HepG2 (cell line): ENCODE data around the gene HOXB6.

Experiments used
- CTCF ChIP-seq: sonication (generic); formaldehyde crosslinking; IDR thresholded peaks from 2 replicates; pipeline ENCODE4 v1.5.0; 2020; ENCODE audit warnings: mild to moderate bottlenecking, missing genetic modification reagents, moderate library complexity
- NCOA1 ChIP-seq: sonication (generic); formaldehyde crosslinking; IDR thresholded peaks from 2 replicates; pipeline ENCODE4 v1.9.0; 2021; ENCODE audit warnings: missing genetic modification reagents
- NCOA2 ChIP-seq: sonication (generic); formaldehyde crosslinking; IDR thresholded peaks from 2 replicates; pipeline ENCODE4 v1.8.0; 2022; ENCODE audit warnings: inconsistent platforms
- NFYB ChIP-seq: sonication (generic); formaldehyde crosslinking; IDR thresholded peaks from 2 replicates; pipeline ENCODE4 v1.4.0; 2020; ENCODE audit warnings: missing genetic modification reagents
- PHF21A ChIP-seq: sonication (generic); formaldehyde crosslinking; IDR thresholded peaks from 2 replicates; pipeline ENCODE4 v1.5.0; 2020; ENCODE audit warnings: mild to moderate bottlenecking, missing genetic modification reagents
- POLR2A ChIP-seq, 2 experiments: IDR thresholded peaks; 2 replicates each; pipeline ENCODE4 v1.6.1; 2011; ENCODE audit warnings: low read depth in 2 of 2, low read length in 2 of 2, mild to moderate bottlenecking in 1 of 2, moderate library complexity in 1 of 2; ENCODE audit not compliant: insufficient read depth in 1 of 2
- RERE ChIP-seq: IDR thresholded peaks from 2 replicates; pipeline ENCODE4 v1.6.1; 2016; ENCODE audit warnings: low read depth, missing genetic modification reagents, missing compliant biosample characterization
- RNF219 ChIP-seq: sonication (generic); formaldehyde crosslinking; IDR thresholded peaks from 2 replicates; pipeline ENCODE4 v1.5.0; 2020; ENCODE audit warnings: mild to moderate bottlenecking, missing genetic modification reagents
- ZFP36 ChIP-seq: fragments of 150-350 bp; IDR thresholded peaks from 2 replicates; pipeline ENCODE4 v1.6.1; 2018; ENCODE audit warnings: borderline replicate concordance, low read length, low read depth; ENCODE audit not compliant: partially characterized antibody
- ZNF121 ChIP-seq: sonication (generic); formaldehyde crosslinking; IDR thresholded peaks from 2 replicates; pipeline ENCODE4 v1.5.0; 2020; ENCODE audit warnings: mild to moderate bottlenecking, missing genetic modification reagents
- ZNF792 ChIP-seq: IDR thresholded peaks from 2 replicates; pipeline ENCODE4 v1.6.1; 2016
- TF ChIP-seq, protein P1 (sequence below): sonication (generic); formaldehyde crosslinking; IDR thresholded peaks from 2 replicates; pipeline ENCODE4 v1.8.1; 2023; ENCODE audit warnings: mild to moderate bottlenecking, inconsistent platforms, moderate library complexity, missing genetic modification reagents, borderline replicate concordance

DNA sequence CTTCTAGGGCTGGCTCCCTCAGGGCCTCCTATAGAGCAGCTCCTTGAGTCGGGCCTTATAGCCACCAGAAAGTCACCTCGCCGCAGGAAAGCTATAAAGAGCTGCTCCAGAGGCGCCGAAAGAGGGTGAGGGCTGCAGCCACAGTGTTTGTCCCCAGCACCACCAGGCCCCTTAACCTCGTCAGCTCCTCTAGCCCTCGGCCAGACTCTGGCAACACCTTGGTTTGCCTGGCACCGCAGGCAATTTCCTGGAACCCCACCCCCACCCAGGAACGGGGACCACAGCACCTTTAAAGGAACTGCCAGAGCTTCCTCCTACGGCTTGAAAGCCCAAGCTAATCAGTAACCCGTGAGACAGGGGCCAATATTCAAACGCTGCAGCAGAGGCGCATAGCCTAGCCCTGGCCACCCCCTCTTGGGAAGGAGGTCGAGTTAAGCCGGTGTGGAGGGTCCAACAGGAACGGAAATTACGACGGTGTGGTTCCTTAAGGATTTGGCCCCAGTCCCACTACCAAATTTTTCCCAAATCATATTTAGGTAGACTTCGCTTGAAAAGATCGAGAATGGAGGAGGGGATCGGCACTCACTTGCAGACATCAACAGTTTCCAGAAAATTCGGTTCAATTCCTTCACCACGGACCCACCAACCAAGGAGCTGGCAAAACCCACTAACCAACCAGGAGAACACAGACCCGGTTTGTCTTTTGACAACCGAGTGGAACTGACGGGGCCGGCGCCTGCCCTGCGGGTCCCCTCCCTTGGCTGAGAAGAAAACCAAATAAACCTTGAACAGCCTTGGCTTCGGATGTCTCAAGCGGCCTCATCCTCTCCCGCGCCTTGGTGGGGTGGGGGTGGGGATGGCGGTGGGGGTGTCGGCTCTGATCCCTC is 3.0 kb downstream of the HOXB6 start:
- TF ChIP-seq ZNF792 = no peak
- no peak for TF ChIP-seq POLR2A (IDR thresholded peaks at IDR 0.05; ENCODE audit: insufficient read depth in 1 of 2, low read depth in 2 of 2, low read length in 2 of 2)
- TF ChIP-seq, protein P1, sequence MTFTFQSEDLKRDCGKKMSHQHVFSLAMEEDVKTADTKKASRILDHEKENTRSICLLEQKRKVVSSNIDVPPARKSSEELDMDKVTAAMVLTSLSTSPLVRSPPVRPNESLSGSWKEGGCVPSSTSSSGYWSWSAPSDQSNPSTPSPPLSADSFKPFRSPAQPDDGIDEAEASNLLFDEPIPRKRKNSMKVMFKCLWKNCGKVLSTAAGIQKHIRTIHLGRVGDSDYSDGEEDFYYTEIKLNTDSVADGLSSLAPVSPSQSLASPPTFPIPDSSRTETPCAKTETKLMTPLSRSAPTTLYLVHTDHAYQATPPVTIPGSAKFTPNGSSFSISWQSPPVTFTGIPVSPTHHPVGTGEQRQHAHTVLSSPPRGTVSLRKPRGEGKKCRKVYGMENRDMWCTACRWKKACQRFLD (CRISPR knock-in tag) = no peak
- TF ChIP-seq NFYB (CRISPR knock-in tag) = no peak
- TF ChIP-seq RNF219 = no peak
- no peak for TF ChIP-seq NCOA2 (CRISPR knock-in tag)
- no peak for TF ChIP-seq NCOA1 (CRISPR knock-in tag)
- no peak for TF ChIP-seq RERE (CRISPR knock-in tag)
- TF ChIP-seq CTCF (CRISPR knock-in tag) = no peak
- no peak for TF ChIP-seq ZFP36
- TF ChIP-seq ZNF121 (CRISPR knock-in tag) = no peak
- no peak for TF ChIP-seq PHF21A (CRISPR knock-in tag)
